ENCODE measurements around the gene DPCD.

The DPCD gene

GRCh38 chr10:101560298-101561067 lies 27.6 kb upstream of the DPCD start:
- Histone ChIP-seq H3K9ac (ENCODE audit: low read depth in 1 of 2, low read length in 2 of 2) (no peak overlapping the region), H3K27me3 (ENCODE audit: control insufficient read depth in 2 of 2, insufficient read depth in 2 of 2, low read length in 2 of 2) (peaks cover 6 to 17% of the 10 kb centered on the region in 2 donors), H3K27ac (ENCODE audit: low read depth in 2 of 2, low read length in 2 of 2) (no peak overlapping the region), H3K4me1 (ENCODE audit: control insufficient read depth in 2 of 2, insufficient read depth in 2 of 2, low read length in 2 of 2) (no peaks in the 10 kb centered on the region), H3K36me3 (ENCODE audit: control insufficient read depth in 2 of 2, insufficient read depth in 2 of 2, low read length in 2 of 2) (peaks cover 0 to under 1% of the 10 kb centered on the region in 2 donors), H3K9me3 (ENCODE audit: control insufficient read depth in 2 of 2, low read length in 2 of 2) (no peaks in the 10 kb centered on the region), H3K4me3 (ENCODE audit: low read length in 2 of 2) (no peak overlapping the region)

- Histone ChIP-seq H3K4me1 (ENCODE audit: control insufficient read depth in 2 of 2, insufficient read depth in 2 of 2, low read length in 2 of 2) (no peaks in the 10 kb centered on the region), H3K4me3 (ENCODE audit: low read length in 2 of 2) (no peak overlapping the region), H3K36me3 (ENCODE audit: control insufficient read depth in 2 of 2, insufficient read depth in 2 of 2, low read length in 2 of 2) (no peaks in the 10 kb centered on the region), H3K9ac (ENCODE audit: low read depth in 1 of 2, low read length in 2 of 2) (no peak overlapping the region), H3K27me3 (ENCODE audit: control insufficient read depth in 2 of 2, insufficient read depth in 2 of 2, low read length in 2 of 2) (peaks cover 11 to 25% of the 10 kb centered on the region in 2 donors), H3K27ac (ENCODE audit: low read depth in 2 of 2, low read length in 2 of 2) (no peak overlapping the region), H3K9me3 (ENCODE audit: control insufficient read depth in 2 of 2, low read length in 2 of 2) (no peaks in the 10 kb centered on the region)
Measured at GRCh38 chr10:101561068-101561915, 26.8 kb upstream of the DPCD start.

- H3K9me3 ChIP-seq (ENCODE audit: control insufficient read depth in 2 of 2, low read length in 2 of 2), result no peaks in the 10 kb centered on the region
- no peak overlapping the region for H3K4me3 ChIP-seq (ENCODE audit: low read length in 2 of 2)
- H3K27ac ChIP-seq (ENCODE audit: low read depth in 2 of 2, low read length in 2 of 2), result no peak overlapping the region
- H3K4me1 ChIP-seq (ENCODE audit: control insufficient read depth in 2 of 2, insufficient read depth in 2 of 2, low read length in 2 of 2), result no peaks in the 10 kb centered on the region
- H3K9ac ChIP-seq (ENCODE audit: low read depth in 1 of 2, low read length in 2 of 2), result no peak overlapping the region
- H3K36me3 ChIP-seq (ENCODE audit: control insufficient read depth in 2 of 2, insufficient read depth in 2 of 2, low read length in 2 of 2), result no peaks in the 10 kb centered on the region
- H3K27me3 ChIP-seq (ENCODE audit: control insufficient read depth in 2 of 2, insufficient read depth in 2 of 2, low read length in 2 of 2), result peaks cover 17 to 33% of the 10 kb centered on the region in 2 donors
Measured at GRCh38 chr10:101562231-101562630, 25.9 kb upstream of the DPCD start.

GRCh38 chr10:101563007-101563406 lies 25.1 kb upstream of the DPCD start:
- Histone ChIP-seq H3K27me3 (ENCODE audit: control insufficient read depth in 2 of 2, insufficient read depth in 2 of 2, low read length in 2 of 2) (peaks cover 22 to 40% of the 10 kb centered on the region in 2 donors), H3K4me1 (ENCODE audit: control insufficient read depth in 2 of 2, insufficient read depth in 2 of 2, low read length in 2 of 2) (no peaks in the 10 kb centered on the region), H3K9ac (ENCODE audit: low read depth in 1 of 2, low read length in 2 of 2) (no peak overlapping the region), H3K4me3 (ENCODE audit: low read length in 2 of 2) (no peak overlapping the region), H3K9me3 (ENCODE audit: control insufficient read depth in 2 of 2, low read length in 2 of 2) (no peaks in the 10 kb centered on the region), H3K36me3 (ENCODE audit: control insufficient read depth in 2 of 2, insufficient read depth in 2 of 2, low read length in 2 of 2) (no peaks in the 10 kb centered on the region), H3K27ac (ENCODE audit: low read depth in 2 of 2, low read length in 2 of 2) (no peak overlapping the region)

GRCh38 chr10:101563497-101564040 lies 24.6 kb upstream of the DPCD start:
- Histone ChIP-seq H3K4me1 (ENCODE audit: control insufficient read depth in 2 of 2, insufficient read depth in 2 of 2, low read length in 2 of 2) (no peaks in the 10 kb centered on the region), H3K27ac (ENCODE audit: low read depth in 2 of 2, low read length in 2 of 2) (no peak overlapping the region), H3K9ac (ENCODE audit: low read depth in 1 of 2, low read length in 2 of 2) (no peak overlapping the region), H3K36me3 (ENCODE audit: control insufficient read depth in 2 of 2, insufficient read depth in 2 of 2, low read length in 2 of 2) (no peaks in the 10 kb centered on the region), H3K27me3 (ENCODE audit: control insufficient read depth in 2 of 2, insufficient read depth in 2 of 2, low read length in 2 of 2) (peaks cover 28 to 45% of the 10 kb centered on the region in 2 donors), H3K4me3 (ENCODE audit: low read length in 2 of 2) (no peak overlapping the region), H3K9me3 (ENCODE audit: control insufficient read depth in 2 of 2, low read length in 2 of 2) (no peaks in the 10 kb centered on the region)

- no peaks in the 10 kb centered on the region for H3K36me3 ChIP-seq (ENCODE audit: control insufficient read depth in 2 of 2, insufficient read depth in 2 of 2, low read length in 2 of 2)
Measured at GRCh38 chr10:101564490-101564991, 23.6 kb upstream of the DPCD start.

GRCh38 chr10:101565370-101565900 lies 22.7 kb upstream of the DPCD start:
- Histone ChIP-seq H3K36me3 (ENCODE audit: control insufficient read depth in 2 of 2, insufficient read depth in 2 of 2, low read length in 2 of 2) (no peaks in the 10 kb centered on the region), H3K27ac (ENCODE audit: low read depth in 2 of 2, low read length in 2 of 2) (no peak overlapping the region), H3K4me1 (ENCODE audit: control insufficient read depth in 2 of 2, insufficient read depth in 2 of 2, low read length in 2 of 2) (peaks cover 6 to 7% of the 10 kb centered on the region in 2 donors), H3K9me3 (ENCODE audit: control insufficient read depth in 2 of 2, low read length in 2 of 2) (no peaks in the 10 kb centered on the region), H3K27me3 (ENCODE audit: control insufficient read depth in 2 of 2, insufficient read depth in 2 of 2, low read length in 2 of 2) (peaks cover 37 to 55% of the 10 kb centered on the region in 2 donors), H3K9ac (ENCODE audit: low read depth in 1 of 2, low read length in 2 of 2) (no peak overlapping the region), H3K4me3 (ENCODE audit: low read length in 2 of 2) (no peak overlapping the region)

More at GRCh38 chr10:101564490-101564991, 23.6 kb upstream of the DPCD start:
- Histone ChIP-seq H3K4me3 (ENCODE audit: low read length in 2 of 2) (no peak overlapping the region), H3K27ac (ENCODE audit: low read depth in 2 of 2, low read length in 2 of 2) (no peak overlapping the region), H3K4me1 (ENCODE audit: control insufficient read depth in 2 of 2, insufficient read depth in 2 of 2, low read length in 2 of 2) (peaks cover 0 to under 1% of the 10 kb centered on the region in 2 donors), H3K9me3 (ENCODE audit: control insufficient read depth in 2 of 2, low read length in 2 of 2) (no peaks in the 10 kb centered on the region), H3K27me3 (ENCODE audit: control insufficient read depth in 2 of 2, insufficient read depth in 2 of 2, low read length in 2 of 2) (peaks cover 35 to 50% of the 10 kb centered on the region in 2 donors), H3K9ac (ENCODE audit: low read depth in 1 of 2, low read length in 2 of 2) (no peak overlapping the region)

- Histone ChIP-seq H3K27me3 (ENCODE audit: control insufficient read depth in 2 of 2, insufficient read depth in 2 of 2, low read length in 2 of 2) (peaks cover 37 to 55% of the 10 kb centered on the region in 2 donors), H3K4me3 (ENCODE audit: low read length in 2 of 2) (no peak overlapping the region)
Measured at GRCh38 chr10:101565936-101566332, 22.2 kb upstream of the DPCD start.

GRCh38 chr10:101566333-101567164 lies 21.6 kb upstream of the DPCD start:
- Histone ChIP-seq H3K27me3 (ENCODE audit: control insufficient read depth in 2 of 2, insufficient read depth in 2 of 2, low read length in 2 of 2) (peaks cover 37 to 54% of the 10 kb centered on the region in 2 donors), H3K27ac (ENCODE audit: low read depth in 2 of 2, low read length in 2 of 2) (no peak overlapping the region), H3K4me3 (ENCODE audit: low read length in 2 of 2) (no peak overlapping the region), H3K4me1 (ENCODE audit: control insufficient read depth in 2 of 2, insufficient read depth in 2 of 2, low read length in 2 of 2) (peaks cover 9 to 10% of the 10 kb centered on the region in 2 donors), H3K9ac (ENCODE audit: low read depth in 1 of 2, low read length in 2 of 2) (no peak overlapping the region), H3K9me3 (ENCODE audit: control insufficient read depth in 2 of 2, low read length in 2 of 2) (no peaks in the 10 kb centered on the region), H3K36me3 (ENCODE audit: control insufficient read depth in 2 of 2, insufficient read depth in 2 of 2, low read length in 2 of 2) (no peaks in the 10 kb centered on the region)

More at GRCh38 chr10:101565936-101566332, 22.2 kb upstream of the DPCD start:
- Histone ChIP-seq H3K9ac (ENCODE audit: low read depth in 1 of 2, low read length in 2 of 2) (no peak overlapping the region), H3K36me3 (ENCODE audit: control insufficient read depth in 2 of 2, insufficient read depth in 2 of 2, low read length in 2 of 2) (no peaks in the 10 kb centered on the region), H3K9me3 (ENCODE audit: control insufficient read depth in 2 of 2, low read length in 2 of 2) (no peaks in the 10 kb centered on the region), H3K27ac (ENCODE audit: low read depth in 2 of 2, low read length in 2 of 2) (no peak overlapping the region), H3K4me1 (ENCODE audit: control insufficient read depth in 2 of 2, insufficient read depth in 2 of 2, low read length in 2 of 2) (peaks cover 9 to 10% of the 10 kb centered on the region in 2 donors)

Measured in mucosa of rectum (tissue), 2 donors.